PC-3 (cell line): Measurements from ENCODE around the gene PHF21B.

ENCODE experiments used
- EZH2 ChIP-seq: fragments of 300-600 bp; sonication (generic); IDR thresholded peaks from one replicate; pipeline ENCODE4 v1.6.1; 2017; ENCODE audit warnings: antibody characterized with exemption, mild to moderate bottlenecking, low read length; ENCODE audit not compliant: unreplicated experiment
- TF ChIP-seq, protein P1 (sequence below): fragments of 300-600 bp; sonication (generic); conservative IDR thresholded peaks from 2 replicates; pipeline ENCODE4 v1.5.1; 2017; ENCODE audit warnings: antibody characterized with exemption, low read depth, mild to moderate bottlenecking, low read length

DNA sequence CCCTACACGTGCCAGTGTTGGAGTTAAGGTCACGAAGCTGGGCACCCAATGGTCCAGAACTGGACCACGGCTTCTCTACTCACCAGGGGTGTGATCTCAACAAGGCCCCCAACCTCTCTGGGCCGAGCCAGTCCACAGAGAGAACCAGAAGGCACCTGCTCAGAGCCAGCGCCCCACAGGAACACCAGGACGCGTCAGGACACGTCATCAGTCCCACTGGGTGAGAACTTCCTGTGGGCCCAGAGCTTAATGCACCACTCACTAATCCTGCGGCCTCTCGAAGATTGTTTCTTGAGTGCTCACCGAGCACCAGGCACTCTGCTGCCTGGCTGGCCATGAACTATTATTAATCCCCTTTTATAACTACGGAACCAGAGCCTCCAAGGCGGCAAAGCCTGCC, 10.1 kb downstream of the PHF21B start:
- TF ChIP-seq, protein P1, sequence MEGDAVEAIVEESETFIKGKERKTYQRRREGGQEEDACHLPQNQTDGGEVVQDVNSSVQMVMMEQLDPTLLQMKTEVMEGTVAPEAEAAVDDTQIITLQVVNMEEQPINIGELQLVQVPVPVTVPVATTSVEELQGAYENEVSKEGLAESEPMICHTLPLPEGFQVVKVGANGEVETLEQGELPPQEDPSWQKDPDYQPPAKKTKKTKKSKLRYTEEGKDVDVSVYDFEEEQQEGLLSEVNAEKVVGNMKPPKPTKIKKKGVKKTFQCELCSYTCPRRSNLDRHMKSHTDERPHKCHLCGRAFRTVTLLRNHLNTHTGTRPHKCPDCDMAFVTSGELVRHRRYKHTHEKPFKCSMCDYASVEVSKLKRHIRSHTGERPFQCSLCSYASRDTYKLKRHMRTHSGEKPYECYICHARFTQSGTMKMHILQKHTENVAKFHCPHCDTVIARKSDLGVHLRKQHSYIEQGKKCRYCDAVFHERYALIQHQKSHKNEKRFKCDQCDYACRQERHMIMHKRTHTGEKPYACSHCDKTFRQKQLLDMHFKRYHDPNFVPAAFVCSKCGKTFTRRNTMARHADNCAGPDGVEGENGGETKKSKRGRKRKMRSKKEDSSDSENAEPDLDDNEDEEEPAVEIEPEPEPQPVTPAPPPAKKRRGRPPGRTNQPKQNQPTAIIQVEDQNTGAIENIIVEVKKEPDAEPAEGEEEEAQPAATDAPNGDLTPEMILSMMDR: no peak
- no peak for TF ChIP-seq EZH2
